Stimulated activated naive B cell treated with anti-CD40 and anti-IgM and Interleukin-4, amounts not matched to agents 10 μg/mL and 1 μg/mL and 100 μg/mL, for 72 hours (primary cell): ENCODE measurements around the gene NT5M.
A peak's percentile ranks its signal among the peaks of the same experiment; 100 is the strongest.

Experiments
- ATAC-seq, 2 donors: fragments of 150-1000 bp; cut with Tn5 transposase; replicated peaks; 2 replicates each; pipeline ENCODE4 v1.10.0; 2021; ENCODE audit warnings: moderate library complexity in 1 of 2
- DNase-seq: peaks from one replicate; pipeline ENCODE4 v3.0.0; 2021
- H3K27ac Mint-ChIP-seq: one replicate; pipeline ENCODE4 v1.8.0; 2022; ENCODE audit warnings: mild to moderate bottlenecking, mixed read lengths
- H3K27me3 Mint-ChIP-seq, 2 donors: one replicate each; pipeline ENCODE4 v1.8.0; 2022; ENCODE audit warnings: mixed read lengths in 2 of 2
- H3K36me3 Mint-ChIP-seq, 2 donors: one replicate each; pipeline ENCODE4 v1.8.0; 2022; ENCODE audit warnings: mixed read lengths in 2 of 2, mild to moderate bottlenecking in 1 of 2
- H3K4me1 Mint-ChIP-seq, 2 donors: one replicate each; pipeline ENCODE4 v1.8.0; 2022; ENCODE audit warnings: mixed read lengths in 2 of 2, mild to moderate bottlenecking in 1 of 2
- H3K4me3 Mint-ChIP-seq, 2 donors: one replicate each; pipeline ENCODE4 v1.8.0; 2022; ENCODE audit warnings: mild to moderate bottlenecking in 2 of 2, mixed read lengths in 2 of 2, moderate library complexity in 1 of 2
- H3K9me3 Mint-ChIP-seq, 2 donors: one replicate each; pipeline ENCODE4 v1.8.0; 2022; ENCODE audit warnings: mixed read lengths in 2 of 2, mild to moderate bottlenecking in 1 of 2

The NT5M gene

GRCh38 chr17:17351901-17352781, 49.0 kb downstream of the NT5M start:
- Mint-ChIP-seq H3K4me1 (peaks cover 4 to 6% of the 10 kb centered on the region in 2 donors), H3K27ac (peak overlapping the region; percentile 43), H3K27me3 (no peaks in the 10 kb centered on the region), H3K4me3 (no peak overlapping the region), H3K9me3 (no peaks in the 10 kb centered on the region), H3K36me3 (no peaks in the 10 kb centered on the region)
- DNase-seq (no peak), ATAC-seq (no peak)

- Mint-ChIP-seq H3K9me3 (no peaks in the 10 kb centered on the region), H3K27ac (no peak overlapping the region), H3K4me1 (peaks cover 4 to 6% of the 10 kb centered on the region in 2 donors), H3K36me3 (no peaks in the 10 kb centered on the region), H3K27me3 (no peaks in the 10 kb centered on the region), H3K4me3 (no peak overlapping the region)
- DNase-seq: no peak
- ATAC-seq: no peak
Measured at GRCh38 chr17:17352836-17353624, 49.9 kb downstream of the NT5M start.

GRCh38 chr17:17353625-17354484, 50.7 kb downstream of the NT5M start:
- peak overlapping the region; percentile 62 for H3K27ac Mint-ChIP-seq
- no peaks in the 10 kb centered on the region for H3K27me3 Mint-ChIP-seq
- no peak overlapping the region for H3K4me3 Mint-ChIP-seq
- ATAC-seq (no peak), DNase-seq (no peak)
- peaks cover 4 to 6% of the 10 kb centered on the region in 2 donors for H3K4me1 Mint-ChIP-seq
- H3K9me3 Mint-ChIP-seq: no peaks in the 10 kb centered on the region
- no peaks in the 10 kb centered on the region for H3K36me3 Mint-ChIP-seq

- peak; percentile 55 for DNase-seq
- Mint-ChIP-seq H3K27me3 (no peaks in the 10 kb centered on the region), H3K27ac (no peak overlapping the region)
Measured at GRCh38 chr17:17354560-17355349, 51.6 kb downstream of the NT5M start.

GRCh38 chr17:17355426-17355825, 52.3 kb downstream of the NT5M start:
- peaks cover 4 to 6% of the 10 kb centered on the region in 2 donors for H3K4me1 Mint-ChIP-seq
- no peak overlapping the region for H3K27ac Mint-ChIP-seq
- H3K4me3 Mint-ChIP-seq: no peak overlapping the region

More at GRCh38 chr17:17354560-17355349, 51.6 kb downstream of the NT5M start:
- peak; percentile 77 to 83 for ATAC-seq
- H3K36me3 Mint-ChIP-seq: peaks cover 0 to 3% of the 10 kb centered on the region in 2 donors
- H3K4me3 Mint-ChIP-seq: no peak overlapping the region
- peaks cover 2 to 4% of the 10 kb centered on the region in 2 donors for H3K9me3 Mint-ChIP-seq
- peaks cover 4 to 6% of the 10 kb centered on the region in 2 donors for H3K4me1 Mint-ChIP-seq

GRCh38 chr17:17356149-17356930, 53.2 kb downstream of the NT5M start:
- H3K4me1 Mint-ChIP-seq: peaks cover 4 to 6% of the 10 kb centered on the region in 2 donors
- peak; percentile 59 for DNase-seq
- peaks cover 0 to 3% of the 10 kb centered on the region in 2 donors for H3K27me3 Mint-ChIP-seq
- H3K27ac Mint-ChIP-seq: no peak overlapping the region
- ATAC-seq: peak; percentile 81 to 83
- H3K4me3 Mint-ChIP-seq: no peak overlapping the region
- peaks cover 0 to 3% of the 10 kb centered on the region in 2 donors for H3K36me3 Mint-ChIP-seq
- peaks cover 3 to 9% of the 10 kb centered on the region in 2 donors for H3K9me3 Mint-ChIP-seq

More at GRCh38 chr17:17355426-17355825, 52.3 kb downstream of the NT5M start:
- no peak for ATAC-seq
- no peak for DNase-seq
- Mint-ChIP-seq H3K9me3 (peaks cover 3 to 6% of the 10 kb centered on the region in 2 donors), H3K36me3 (peaks cover 0 to 3% of the 10 kb centered on the region in 2 donors), H3K27me3 (no peaks in the 10 kb centered on the region)

GRCh38 chr17:17356931-17357270, 53.7 kb downstream of the NT5M start:
- H3K27ac Mint-ChIP-seq: no peak overlapping the region
- peaks cover 0 to 4% of the 10 kb centered on the region in 2 donors for H3K27me3 Mint-ChIP-seq

GRCh38 chr17:17358060-17358751, 55.0 kb downstream of the NT5M start:
- H3K9me3 Mint-ChIP-seq: peaks cover 3 to 9% of the 10 kb centered on the region in 2 donors
- H3K4me1 Mint-ChIP-seq: peaks cover 4 to 6% of the 10 kb centered on the region in 2 donors
- peaks cover 0 to 3% of the 10 kb centered on the region in 2 donors for H3K36me3 Mint-ChIP-seq
- H3K27ac Mint-ChIP-seq: no peak overlapping the region
- H3K4me3 Mint-ChIP-seq: no peak overlapping the region
- H3K27me3 Mint-ChIP-seq: peaks cover 0 to 7% of the 10 kb centered on the region in 2 donors
- ATAC-seq: no peak
- no peak for DNase-seq

More at GRCh38 chr17:17356931-17357270, 53.7 kb downstream of the NT5M start:
- no peak overlapping the region for H3K4me3 Mint-ChIP-seq
- ATAC-seq (no peak), DNase-seq (no peak)
- H3K9me3 Mint-ChIP-seq: peaks cover 3 to 9% of the 10 kb centered on the region in 2 donors
- H3K36me3 Mint-ChIP-seq: peaks cover 0 to 3% of the 10 kb centered on the region in 2 donors
- peaks cover 4 to 6% of the 10 kb centered on the region in 2 donors for H3K4me1 Mint-ChIP-seq

GRCh38 chr17:17358866-17359265, 55.7 kb downstream of the NT5M start:
- Mint-ChIP-seq H3K27ac (no peak overlapping the region), H3K4me3 (no peak overlapping the region), H3K4me1 (peaks cover 4 to 6% of the 10 kb centered on the region in 2 donors), H3K36me3 (peaks cover 0 to 3% of the 10 kb centered on the region in 2 donors), H3K9me3 (peaks cover 3 to 9% of the 10 kb centered on the region in 2 donors), H3K27me3 (peaks cover 0 to 9% of the 10 kb centered on the region in 2 donors)
- ATAC-seq: no peak
- DNase-seq: no peak

GRCh38 chr17:17359271-17359670, 56.1 kb downstream of the NT5M start:
- H3K27ac Mint-ChIP-seq: no peak overlapping the region
- ATAC-seq (no peak), DNase-seq (no peak)
- no peak overlapping the region for H3K4me3 Mint-ChIP-seq
- peaks cover 0 to 9% of the 10 kb centered on the region in 2 donors for H3K27me3 Mint-ChIP-seq
- H3K4me1 Mint-ChIP-seq: peaks cover 4 to 6% of the 10 kb centered on the region in 2 donors
- peaks cover 0 to 3% of the 10 kb centered on the region in 2 donors for H3K36me3 Mint-ChIP-seq
- H3K9me3 Mint-ChIP-seq: peaks cover 3 to 9% of the 10 kb centered on the region in 2 donors

GRCh38 chr17:17360087-17360730, 57.0 kb downstream of the NT5M start:
- Mint-ChIP-seq H3K4me1 (no peaks in the 10 kb centered on the region), H3K36me3 (peaks cover 0 to 3% of the 10 kb centered on the region in 2 donors), H3K27me3 (peaks cover 0 to 9% of the 10 kb centered on the region in 2 donors), H3K27ac (no peak overlapping the region), H3K9me3 (peaks cover 3 to 9% of the 10 kb centered on the region in 2 donors), H3K4me3 (no peak overlapping the region)
- no peak for ATAC-seq
- no peak for DNase-seq

- no peak for ATAC-seq
- Mint-ChIP-seq H3K36me3 (peaks cover 0 to 3% of the 10 kb centered on the region in 2 donors), H3K4me1 (no peaks in the 10 kb centered on the region), H3K27me3 (peaks cover 0 to 9% of the 10 kb centered on the region in 2 donors), H3K27ac (no peak overlapping the region), H3K9me3 (peaks cover 5 to 9% of the 10 kb centered on the region in 2 donors), H3K4me3 (no peak overlapping the region)
- no peak for DNase-seq
Measured at GRCh38 chr17:17361543-17361866, 58.3 kb downstream of the NT5M start.
